IMR-90 (cell line): ENCODE data around the gene ZCCHC17. TPM values are rescaled to one million over a fixed set of nuclear protein-coding genes. Genes with fewer than 3 reads are reported as not detected.

Source experiments
- ATAC-seq: fragments of 200-7000 bp; cut with Tn5 transposase; 2 replicates; pipeline ENCODE4 v1.9.1; 2020; ENCODE audit warnings: low read depth, mild to moderate bottlenecking, moderate library complexity
- BruUV-seq: library from RNA; stranded (reverse); fragments of 400-500 nt; replicated peaks from 2 replicates; lab custom pipeline; 2021; lab: Mats Ljungman, UMichigan
- CTCF ChIA-PET: fragments of 300-600 bp; formaldehyde crosslinking; extraction: SDS; loops from one replicate; lab custom pipeline; 2021; ENCODE audit warnings: antibody characterized with exemption; lab: Yijun Ruan, JAX
- POLR2A ChIA-PET: fragments of 300-600 bp; sonication (Branson Sonifier 250); formaldehyde crosslinking; loops from one replicate; lab custom pipeline; 2022; ENCODE audit warnings: antibody characterized with exemption; ENCODE audit not compliant: unreplicated experiment; lab: Charles Lee
- DNase-seq: peaks from one replicate; pipeline ENCODE4 v3.0.0; 2013
- H2AFZ ChIP-seq: replicated peaks from 2 replicates; pipeline ENCODE3; 2013; ENCODE audit warnings: low read length, mild to moderate bottlenecking; ENCODE audit not compliant: poor library complexity
- H2AK5ac ChIP-seq: 2 replicates; pipeline ENCODE4 v1.6.1; 2013; ENCODE audit warnings: low read depth, low read length, inconsistent platforms
- H2AK9ac ChIP-seq: replicated peaks from 2 replicates; pipeline ENCODE3; 2013; ENCODE audit warnings: mild to moderate bottlenecking, low read depth, low read length, moderate library complexity; ENCODE audit not compliant: poor library complexity
- H2BK120ac ChIP-seq: 2 replicates; pipeline ENCODE4 v1.6.1; 2013; ENCODE audit warnings: low read depth, low read length, inconsistent platforms
- H2BK15ac ChIP-seq: 3 replicates; pipeline ENCODE4 v1.6.1; 2013; ENCODE audit warnings: low read depth, low read length, inconsistent platforms
- H2BK20ac ChIP-seq: 2 replicates; pipeline ENCODE4 v1.6.1; 2013; ENCODE audit warnings: low read depth, mild to moderate bottlenecking, inconsistent platforms, low read length, moderate library complexity
- H2BK5ac ChIP-seq: 2 replicates; pipeline ENCODE4 v1.6.1; 2013; ENCODE audit warnings: mild to moderate bottlenecking, low read depth, low read length, inconsistent platforms; ENCODE audit not compliant: poor library complexity, severe bottlenecking
- H3K14ac ChIP-seq: replicated peaks from 2 replicates; pipeline ENCODE4 v1.6.1; 2013; ENCODE audit warnings: low read depth, low read length, inconsistent platforms
- H3K18ac ChIP-seq: 2 replicates; pipeline ENCODE4 v1.6.1; 2013; ENCODE audit warnings: low read depth, low read length, control low read depth
- H3K23ac ChIP-seq: 2 replicates; pipeline ENCODE4 v1.6.1; 2013; ENCODE audit warnings: low read depth, low read length, inconsistent platforms
- H3K27ac ChIP-seq: 2 replicates; pipeline ENCODE4 v1.5.1; 2013; ENCODE audit warnings: mild to moderate bottlenecking, control low read depth, low read length; ENCODE audit not compliant: insufficient read depth
- H3K27me3 ChIP-seq: 2 replicates; pipeline ENCODE4 v1.6.1; 2013; ENCODE audit warnings: low read length; ENCODE audit not compliant: control insufficient read depth, insufficient read depth
- H3K36me3 ChIP-seq: 2 replicates; pipeline ENCODE4 v1.6.1; 2013; ENCODE audit warnings: low read length, mixed read lengths; ENCODE audit not compliant: control insufficient read depth, insufficient read depth
- H3K4ac ChIP-seq: 2 replicates; pipeline ENCODE4 v1.6.1; 2013; ENCODE audit warnings: low read depth, low read length, inconsistent platforms
- H3K4me1 ChIP-seq: 2 replicates; pipeline ENCODE4 v1.6.1; 2013; ENCODE audit warnings: low read length, mixed read lengths; ENCODE audit not compliant: control insufficient read depth, insufficient read depth
- H3K4me2 ChIP-seq: 2 replicates; pipeline ENCODE4 v1.6.1; 2013; ENCODE audit warnings: low read depth, mild to moderate bottlenecking, control low read depth, low read length, moderate library complexity
- H3K4me3 ChIP-seq: 2 replicates; pipeline ENCODE4 v1.5.1; 2013; ENCODE audit warnings: low read depth, mild to moderate bottlenecking, control low read depth, low read length, moderate library complexity; ENCODE audit not compliant: insufficient read depth
- H3K56ac ChIP-seq: 2 replicates; pipeline ENCODE4 v1.6.1; 2013; ENCODE audit warnings: low read length, inconsistent platforms; ENCODE audit not compliant: insufficient read depth; ENCODE audit errors: extremely low read depth
- H3K79me1 ChIP-seq, 2 experiments: 2 replicates each; pipeline ENCODE4 v1.6.1; 2013; ENCODE audit warnings: low read length in 2 of 2, inconsistent platforms in 1 of 2, low read depth in 1 of 2
- H3K9ac ChIP-seq: 2 replicates; pipeline ENCODE4 v1.6.1; 2013; ENCODE audit warnings: low read depth, low read length, control low read depth
- H3K9me1 ChIP-seq: 2 replicates; pipeline ENCODE4 v1.6.1; 2013; ENCODE audit warnings: low read length, inconsistent platforms; ENCODE audit not compliant: insufficient read depth
- H3K9me3 ChIP-seq: 2 replicates; pipeline ENCODE4 v1.6.1; 2013; ENCODE audit warnings: low read length; ENCODE audit not compliant: control insufficient read depth, insufficient read depth
- H4K20me1 ChIP-seq: 2 replicates; pipeline ENCODE4 v1.6.1; 2013; ENCODE audit warnings: low read length, inconsistent platforms; ENCODE audit not compliant: insufficient read depth
- H4K5ac ChIP-seq: 2 replicates; pipeline ENCODE4 v1.6.1; 2013; ENCODE audit warnings: mild to moderate bottlenecking, low read depth, low read length, control low read depth
- H4K8ac ChIP-seq, 2 experiments: 2 replicates each; pipeline ENCODE4 v1.6.1; 2013; ENCODE audit warnings: low read depth in 2 of 2, low read length in 2 of 2, control low read depth in 1 of 2, inconsistent platforms in 1 of 2
- H4K91ac ChIP-seq: 2 replicates; pipeline ENCODE4 v1.6.1; 2013; ENCODE audit warnings: low read depth, low read length, inconsistent platforms; ENCODE audit not compliant: insufficient read depth
- CEBPB ChIP-seq: IDR thresholded peaks from 2 replicates; pipeline ENCODE4 v1.6.1; 2012; ENCODE audit warnings: low read depth, low read length, improper control_type of control experiment
- CHD1 ChIP-seq: IDR thresholded peaks from 2 replicates; pipeline ENCODE4 v1.6.1; 2012; ENCODE audit warnings: low read depth, low read length, improper control_type of control experiment
- CTCF ChIP-seq: conservative IDR thresholded peaks from 2 replicates; pipeline ENCODE4 v1.5.1; 2012; ENCODE audit warnings: mild to moderate bottlenecking, low read depth, low read length, improper control_type of control experiment
- MXI1 ChIP-seq: IDR thresholded peaks from 2 replicates; pipeline ENCODE4 v1.6.1; 2012; ENCODE audit warnings: low read depth, mild to moderate bottlenecking, low read length, moderate library complexity, borderline replicate concordance
- POLR2A ChIP-seq: IDR thresholded peaks from 2 replicates; pipeline ENCODE4 v1.6.1; 2012; ENCODE audit warnings: mild to moderate bottlenecking, low read depth, low read length
- USF2 ChIP-seq: fragments of 150-350 bp; IDR thresholded peaks from 2 replicates; pipeline ENCODE4 v1.6.1; 2017; ENCODE audit warnings: mild to moderate bottlenecking, antibody characterized with exemption, low read length, low read depth
- WGBS, 2 experiments: methylation state at CpG; one replicate each; pipeline versions ENCODE4 v1.1.5 to v1.1.7; 2013; ENCODE audit warnings: missing lambda C conversion rate in 2 of 2; ENCODE audit not compliant: insufficient read length in 1 of 2; ENCODE audit errors: extremely low coverage in 2 of 2; 5-methylcytosine and 5-hydroxymethylcytosine counted together
- dilution Hi-C: fragments of 300-500 bp; cut with HindIII; formaldehyde crosslinking; loops from one replicate; pipeline ENCODE4 v1.14.3; 2018; ENCODE audit warnings: low sequenced_read_pairs; ENCODE audit not compliant: unreplicated experiment
- in situ Hi-C: fragments of 300-500 bp; cut with MboI; formaldehyde crosslinking; loops from 3 replicates; pipeline ENCODE4 v1.14.3; 2019; ENCODE audit warnings: low sequenced_read_pairs, inconsistent platforms, mixed read lengths
- intact Hi-C: fragments of 100-400 bp; cut with micrococcal nuclease; formaldehyde crosslinking; loops from 2 replicates; pipeline ENCODE4 v1.10.0; 2022
- polyA plus RNA-seq, 3 experiments: library from polyadenylated mRNA; depleted of rRNA; stranded (reverse); fragments of >200 nt; gene quantifications; 2 replicates each; pipeline ENCODE4 v1.2.3, GENCODE V29; 2012; ENCODE audit warnings: low replicate concordance in 1 of 3
- total RNA-seq: library from RNA; depleted of rRNA; stranded (reverse); fragments of >200 nt; gene quantifications from 2 replicates; pipeline ENCODE4 v1.2.3, GENCODE V29; 2012

Gene ZCCHC17
- total and polyA plus RNA-seq, 2 of the 4 experiments (the other 2 are of a cell fraction), result 48.4 to 48.9 TPM

- intact Hi-C loops (no loop called here), in situ Hi-C loops (no loop called here), dilution Hi-C loops (no loop called here)
- Histone ChIP-seq H3K14ac (no peak overlapping the region), H3K18ac (no peak overlapping the region), H4K8ac (no peak overlapping the region), H2AK5ac (no peak overlapping the region), H3K9me1 (peaks cover 3% of the 10 kb centered on the region; the same call in 1 of the 2 replicates), H3K27ac (no peak overlapping the region), H3K27me3 (no peaks in the 10 kb centered on the region), H3K4me2 (no peak overlapping the region), H4K20me1 (no peaks in the 10 kb centered on the region), H3K56ac (no peak overlapping the region), H3K79me1 (0 out of 4 replicates have a peak, but pooled peaks cover 0 to 2% of the 10 kb centered on the region in 2 experiments), H4K91ac (no peak overlapping the region), H3K4ac (no peak overlapping the region), H3K4me1 (no peaks in the 10 kb centered on the region), H3K23ac (no peak overlapping the region), H3K36me3 (peaks cover 7% of the 10 kb centered on the region), H2BK15ac (no peak overlapping the region), H2BK120ac (no peak overlapping the region), H2BK20ac (no peak overlapping the region), H2AK9ac (no peak overlapping the region), H2AFZ (no peak overlapping the region), H4K5ac (no peak overlapping the region), H3K9ac (no peak overlapping the region), H2BK5ac (no peak overlapping the region), H3K4me3 (no peak overlapping the region), H3K9me3 (no peaks in the 10 kb centered on the region)
- no TSS peak for BruUV-seq
- ChIA-PET POLR2A (no interaction called here), CTCF (no interaction called here)
- TF ChIP-seq CHD1 (no peak), CEBPB (no peak), MXI1 (no peak), USF2 (no peak), CTCF (no peak), POLR2A (no peak)
- DNase-seq, result peak; percentile 44
- 100% methylated on average over 1 of the region's 3 CpGs; no CpG with 5 or more reads in 1 of the 2 experiments for WGBS, 2 experiments
- ATAC-seq, result peak; percentile 27; the same call in 1 of the 2 replicates
Observed at GRCh38 chr1:31354283-31354682, 57.5 kb downstream of the ZCCHC17 start.
